HG03558 (cell line): ENCODE results near the gene SYT13.
"Not testable (repeated sequence)": the region's sequence is repeated elsewhere in the genome, so short reads cannot be mapped to it uniquely, and the experiment has no call there.

Source experiments
- ATAC-seq: cut with Tn5 transposase; IDR thresholded peaks from one replicate; pipeline ENCODE4 v1.9.1; 2021; ENCODE audit warnings: moderate number of reproducible peaks; ENCODE audit not compliant: unreplicated experiment; ENCODE audit errors: extremely low read depth

The SYT13 gene

GRCh38 chr11:45314900-45315299, 28.8 kb upstream of the SYT13 start:
- ATAC-seq, result no peak

GRCh38 chr11:45313171-45313865, 27.2 kb upstream of the SYT13 start:
- ATAC-seq, result no peak

- no peak for ATAC-seq
Observed at GRCh38 chr11:45305874-45306623, 19.9 kb upstream of the SYT13 start.

GRCh38 chr11:45304992-45305335, 18.8 kb upstream of the SYT13 start:
- no peak for ATAC-seq

GRCh38 chr11:45304111-45304991, 18.2 kb upstream of the SYT13 start:
- no peak for ATAC-seq

DNA sequence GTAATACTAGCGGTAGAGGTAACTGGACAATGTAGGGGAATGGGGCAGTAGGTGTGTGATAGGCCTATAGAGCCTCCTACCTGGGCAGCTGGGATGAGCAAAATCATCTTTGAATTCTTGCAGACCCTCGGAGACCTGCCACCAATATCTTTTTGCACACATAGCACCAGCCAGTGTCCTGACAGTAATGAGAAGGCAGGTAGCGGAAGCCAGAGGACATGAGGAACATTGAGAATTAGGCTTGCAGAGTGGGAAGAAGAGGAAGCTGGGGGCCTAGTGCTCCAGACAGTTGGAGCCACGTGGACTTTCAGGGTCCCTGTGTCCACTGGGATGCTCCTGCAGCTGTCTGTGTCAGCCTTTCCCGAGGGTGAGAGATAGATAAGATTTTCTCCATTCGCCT, 17.2 kb upstream of the SYT13 start:
- ATAC-seq, result no peak

DNA sequence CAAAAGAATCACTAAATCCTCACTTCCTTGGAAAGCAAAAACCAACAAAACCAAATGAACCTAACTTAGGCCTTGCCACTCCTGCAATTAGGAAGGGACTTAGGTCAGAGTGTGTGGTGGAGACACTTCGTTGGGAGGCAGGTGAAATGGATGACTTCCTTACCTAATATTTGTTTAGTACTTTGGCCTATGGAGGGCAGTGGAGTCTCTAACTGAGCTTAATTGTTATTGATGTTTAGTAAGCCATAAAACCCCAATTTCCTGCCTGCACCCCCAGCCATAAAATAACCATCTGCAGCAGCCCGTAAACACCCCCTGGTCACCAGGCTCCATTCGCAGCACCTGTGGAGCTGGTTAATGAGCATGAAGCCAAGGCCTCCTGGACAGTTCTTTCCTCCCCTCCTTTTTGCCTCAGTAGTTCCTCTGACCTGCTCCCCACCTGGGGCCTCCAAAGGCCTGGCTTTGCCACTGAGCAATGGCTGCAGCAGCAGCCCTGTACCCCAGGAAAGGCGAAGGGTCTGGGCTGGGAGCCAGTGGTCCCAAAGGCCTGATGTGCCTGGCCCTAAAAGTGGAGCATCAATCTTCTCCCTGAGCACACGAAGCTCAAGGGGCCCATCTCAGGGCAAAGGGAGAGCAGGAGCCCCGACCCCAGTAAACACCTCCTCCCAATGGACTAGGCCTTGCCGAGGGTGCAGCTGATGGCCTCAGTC, 15.6 kb upstream of the SYT13 start:
- no peak for ATAC-seq

DNA sequence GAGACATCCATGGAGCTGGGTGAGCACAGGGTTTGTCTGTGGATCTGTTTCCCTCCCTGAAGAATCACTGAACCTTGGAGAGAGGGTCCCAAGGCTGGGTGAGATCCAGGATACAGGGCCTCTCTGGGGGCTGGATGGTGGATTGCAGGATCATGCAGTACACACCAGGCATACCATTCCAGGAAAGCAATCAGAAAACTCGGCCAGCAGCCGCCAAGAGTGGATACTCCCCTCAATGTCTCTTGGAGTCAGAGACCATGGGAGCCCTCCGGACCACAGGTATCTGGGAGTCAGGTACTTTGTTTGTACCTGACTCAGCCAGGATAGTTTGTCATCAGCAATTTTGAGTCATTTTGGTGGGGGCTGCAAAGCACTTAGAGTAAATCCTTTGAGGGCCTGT, 14.6 kb upstream of the SYT13 start:
- no peak for ATAC-seq

GRCh38 chr11:45298718-45299117, 12.6 kb upstream of the SYT13 start:
- no peak for ATAC-seq

DNA sequence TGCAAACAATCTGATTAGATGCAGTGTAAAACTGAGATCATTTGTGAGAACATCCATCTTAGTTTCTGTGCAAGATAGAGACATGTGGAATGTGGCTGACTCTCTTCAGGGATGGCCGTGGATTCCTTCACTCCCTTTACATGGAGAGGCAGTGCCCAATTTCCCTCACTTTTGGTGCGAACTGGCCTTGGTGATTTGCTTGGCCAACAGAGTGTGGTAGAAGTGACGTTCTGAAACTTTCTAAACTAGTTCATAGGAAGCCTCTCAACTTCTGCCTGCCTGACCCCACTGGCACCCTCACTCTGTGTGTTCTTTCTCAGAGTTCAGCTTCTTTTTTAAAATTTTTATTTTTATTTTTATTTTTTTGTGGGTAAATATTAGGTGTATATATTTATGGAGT, 9.9 kb upstream of the SYT13 start:
- no peak for ATAC-seq

DNA sequence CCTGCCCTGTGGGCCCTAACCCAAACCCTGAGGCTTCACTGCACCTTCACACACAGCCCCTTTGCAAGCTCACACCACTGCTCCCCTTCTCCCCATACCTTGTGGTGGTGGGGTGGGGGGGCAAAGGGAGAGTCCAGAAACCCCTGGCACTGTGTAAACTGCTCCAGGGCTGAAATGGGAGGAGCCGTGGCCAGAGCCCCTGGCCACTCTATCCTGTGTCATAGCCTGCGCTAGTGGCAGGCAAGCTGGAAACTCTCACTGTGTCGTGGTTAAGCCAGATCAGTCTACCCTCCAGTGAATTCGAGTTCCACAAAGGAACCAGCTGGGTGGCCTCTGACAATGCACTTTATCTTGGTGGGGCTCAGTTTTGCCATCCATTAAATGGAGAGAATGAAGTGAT, 8.4 kb upstream of the SYT13 start:
- ATAC-seq, result no peak

DNA sequence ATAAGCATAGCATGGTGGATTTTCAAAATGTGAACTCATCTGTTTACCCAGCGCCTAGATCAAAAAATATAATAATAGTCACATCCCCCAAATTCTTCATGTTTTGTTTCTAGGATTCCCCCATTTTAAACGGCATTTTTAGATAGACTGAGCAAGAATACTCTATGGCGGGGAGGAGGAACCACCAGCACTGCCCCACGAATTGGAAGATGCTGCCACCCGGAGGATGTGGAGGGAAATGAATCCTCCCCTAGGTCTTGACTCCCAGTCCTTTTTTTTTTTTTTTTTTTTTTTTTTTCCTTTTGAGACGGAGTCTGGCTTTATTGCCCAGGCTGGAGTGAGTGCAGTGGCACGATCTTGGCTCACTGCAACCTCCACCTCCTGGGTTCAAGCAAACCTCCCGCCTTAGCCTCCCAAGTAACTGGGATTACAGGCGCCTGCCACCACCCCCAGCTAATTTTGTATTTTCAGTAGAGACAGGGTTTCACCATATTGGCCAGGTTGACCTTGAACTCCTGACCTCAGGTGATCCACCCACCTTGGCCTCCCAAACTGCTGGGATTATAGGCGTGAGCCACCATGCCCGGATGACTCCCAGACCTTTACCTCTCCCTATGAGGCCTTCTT, 7.5 kb upstream of the SYT13 start:
- ATAC-seq, result not testable (repeated sequence)

GRCh38 chr11:45290586-45290985, 4.4 kb upstream of the SYT13 start:
- no peak for ATAC-seq

DNA sequence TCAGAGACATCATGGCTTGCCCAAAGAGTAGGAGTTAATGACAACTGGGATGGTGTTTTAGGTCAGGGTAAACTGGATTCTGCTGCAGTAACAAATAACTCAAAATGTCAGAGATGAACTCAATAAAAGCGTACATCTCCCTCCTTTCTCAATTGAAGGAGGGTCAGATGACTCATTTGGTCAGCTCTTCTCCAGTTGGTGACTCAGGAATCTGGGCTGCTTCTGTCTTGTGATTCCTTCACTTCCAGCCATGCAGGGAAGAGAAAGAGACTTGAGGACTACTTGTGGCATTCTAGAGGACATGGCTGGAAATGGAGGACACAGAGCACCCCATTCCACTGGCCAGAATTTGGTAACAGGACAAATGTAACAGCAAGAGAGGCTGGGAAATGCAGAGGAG, 3.2 kb upstream of the SYT13 start:
- no peak for ATAC-seq

- no peak for ATAC-seq
Observed at GRCh38 chr11:45288339-45288738, 2.2 kb upstream of the SYT13 start.

- ATAC-seq, result no peak
Observed at GRCh38 chr11:45287316-45287903, 1.3 kb upstream of the SYT13 start.

DNA sequence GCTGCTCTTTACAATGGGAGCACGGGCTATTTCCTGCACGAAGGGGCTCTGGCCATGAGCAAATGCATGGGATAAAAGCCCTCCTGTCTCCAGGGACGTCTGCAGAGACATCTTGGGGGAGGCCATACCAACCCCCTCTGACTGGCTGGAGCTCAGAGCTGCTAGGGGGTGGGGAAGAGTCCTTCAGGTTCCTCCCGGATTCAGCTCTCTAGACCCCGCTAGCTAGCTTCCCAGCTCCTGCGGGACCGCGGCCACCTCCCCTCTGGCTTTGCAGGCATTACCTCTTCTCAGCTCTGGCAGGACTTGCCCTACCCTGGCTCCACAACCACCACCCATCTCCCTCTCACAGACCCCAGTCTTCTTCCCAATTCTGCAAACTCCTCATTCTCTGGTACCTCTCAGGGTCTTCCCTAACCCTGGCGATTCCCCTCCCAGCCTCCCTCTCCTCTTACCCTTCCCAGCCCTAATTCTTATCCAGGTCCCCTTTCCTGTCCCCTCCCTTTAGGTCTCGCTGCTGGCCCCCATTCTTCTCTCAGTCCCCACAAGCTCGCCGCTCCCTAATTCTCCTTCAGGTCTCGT, 802 bp downstream of the SYT13 start:
- ATAC-seq, result no peak

DNA sequence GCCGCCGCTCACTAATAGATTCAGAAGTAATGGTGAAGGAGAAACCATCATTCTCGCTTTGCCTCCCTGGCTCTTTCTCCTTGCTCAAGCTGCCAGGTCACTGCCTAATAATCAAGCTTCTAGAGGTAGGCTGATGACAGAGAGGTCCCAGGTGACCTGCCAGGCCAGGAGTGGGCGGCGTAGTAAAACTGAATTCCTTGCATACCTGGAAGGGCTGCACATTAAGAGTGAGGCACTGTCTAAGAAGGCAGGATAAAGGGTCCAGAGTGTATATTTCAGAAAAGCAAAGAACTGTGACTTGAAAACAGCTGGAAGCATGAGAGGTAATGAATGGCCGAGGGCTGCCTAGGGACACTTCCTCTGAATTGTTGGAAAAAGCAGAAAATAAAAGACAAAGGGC, 4.1 kb downstream of the SYT13 start:
- ATAC-seq, result no peak

DNA sequence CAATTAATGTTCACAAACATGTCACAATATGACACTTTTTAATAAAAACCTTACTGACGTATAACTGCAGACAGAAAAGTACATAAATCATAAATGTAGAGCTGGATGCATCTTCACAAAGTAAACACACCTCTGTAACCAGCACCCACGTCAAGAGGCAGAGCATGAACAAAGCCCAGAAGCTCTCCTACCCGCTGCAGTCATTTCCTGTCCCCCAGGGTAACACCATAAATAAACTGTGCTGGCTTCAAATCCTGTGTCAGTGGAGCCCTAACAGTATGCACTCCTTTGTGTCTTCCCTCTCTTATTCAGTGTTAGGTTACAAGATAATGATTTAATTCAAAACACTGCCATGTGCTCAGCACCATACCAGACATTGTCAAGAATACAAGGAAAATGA, 5.7 kb downstream of the SYT13 start:
- no peak for ATAC-seq
